HepG2 (cell line): ENCODE data around the gene SMYD1. TPM values are rescaled to one million over a fixed set of nuclear protein-coding genes. Genes with fewer than 3 reads are reported as not detected.

Experiments
- ATF2 ChIP-seq: sonication (generic); formaldehyde crosslinking; IDR thresholded peaks from 2 replicates; pipeline ENCODE4 v1.4.0; 2020; ENCODE audit warnings: missing genetic modification reagents
- FOXO1 ChIP-seq: sonication (generic); formaldehyde crosslinking; IDR thresholded peaks from 2 replicates; pipeline ENCODE4 v1.4.0; 2020; ENCODE audit warnings: missing genetic modification reagents
- HIC2 ChIP-seq: sonication (generic); formaldehyde crosslinking; IDR thresholded peaks from 2 replicates; pipeline ENCODE4 v1.9.0; 2022; ENCODE audit warnings: low read depth, missing genetic modification reagents
- LCORL ChIP-seq, 2 experiments: fragments of 450-650 bp in 1 of 2; sonication (generic) in 1 of 2; formaldehyde crosslinking in 1 of 2; IDR thresholded peaks; 2 replicates each; pipeline versions ENCODE4 v1.5.0 to v1.6.1; 2017 to 2020; ENCODE audit warnings: antibody characterized with exemption in 1 of 2, missing genetic modification reagents in 1 of 2
- NFKBIZ ChIP-seq: IDR thresholded peaks from 2 replicates; pipeline ENCODE4 v1.6.1; 2018; ENCODE audit warnings: missing genetic modification reagents, missing compliant biosample characterization
- ZNF281 ChIP-seq: sonication (generic); formaldehyde crosslinking; IDR thresholded peaks from 2 replicates; pipeline ENCODE4 v1.4.0; 2020; ENCODE audit warnings: missing genetic modification reagents, borderline replicate concordance
- ZNF446 ChIP-seq: sonication (generic); formaldehyde crosslinking; IDR thresholded peaks from 2 replicates; pipeline ENCODE4 v1.5.0; 2020; ENCODE audit warnings: mild to moderate bottlenecking, missing genetic modification reagents
- ZNF510 ChIP-seq: sonication (generic); formaldehyde crosslinking; IDR thresholded peaks from 2 replicates; pipeline ENCODE4 v1.4.0; 2020; ENCODE audit warnings: low read depth, mild to moderate bottlenecking, missing genetic modification reagents
- ZNF564 ChIP-seq: sonication (generic); formaldehyde crosslinking; IDR thresholded peaks from 2 replicates; pipeline ENCODE4 v1.8.1; 2023; ENCODE audit warnings: mild to moderate bottlenecking, missing genetic modification reagents
- ZNF576 ChIP-seq: sonication (generic); formaldehyde crosslinking; IDR thresholded peaks from 2 replicates; pipeline ENCODE4 v1.4.0; 2020; ENCODE audit warnings: mild to moderate bottlenecking, missing genetic modification reagents
- ZNF577 ChIP-seq: sonication (generic); formaldehyde crosslinking; IDR thresholded peaks from 2 replicates; pipeline ENCODE4 v1.4.0; 2020; ENCODE audit warnings: mild to moderate bottlenecking, low read depth, missing genetic modification reagents, borderline replicate concordance
- ZNF646 ChIP-seq: sonication (generic); formaldehyde crosslinking; IDR thresholded peaks from 2 replicates; pipeline ENCODE4 v1.9.0; 2021; ENCODE audit warnings: mild to moderate bottlenecking, missing genetic modification reagents
- ZNF724P ChIP-seq: sonication (generic); formaldehyde crosslinking; IDR thresholded peaks from 2 replicates; pipeline ENCODE4 v1.8.0; 2022; ENCODE audit warnings: missing genetic modification reagents, borderline replicate concordance
- ZNF781 ChIP-seq: sonication (generic); formaldehyde crosslinking; IDR thresholded peaks from 2 replicates; pipeline ENCODE4 v1.5.1; 2020; ENCODE audit warnings: borderline replicate concordance, mild to moderate bottlenecking, missing genetic modification reagents; ENCODE audit errors: not compliant biosample characterization
- polyA plus RNA-seq, 8 experiments: library from polyadenylated mRNA; depleted of rRNA in 3 of 8; stranded (reverse) in 7 of 8; unstranded in 1 of 8; fragments of >200 nt; fragmentation: Illumina TruSeq in 4 of 8; extraction: Trizol in 4 of 8; gene quantifications; 2 replicates each; pipeline versions ENCODE4 v1.2.1 to v1.2.3, GENCODE V29; 2011 to 2016; ENCODE audit warnings: low read depth in 4 of 8, missing spikeins in 1 of 8, mixed read lengths in 1 of 8; ENCODE audit not compliant: insufficient read depth in 1 of 8
- total RNA-seq, 5 experiments: library from RNA; depleted of rRNA; stranded (reverse); fragments of >200 nt; fragmentation: Illumina TruSeq; extraction: Trizol; gene quantifications; 2 replicates each; pipeline ENCODE4 v1.2.3, GENCODE V29; 2016; ENCODE audit warnings: low read depth in 1 of 5

SMYD1 gene
- total and polyA plus RNA-seq, 2 of the 13 experiments (the other 11 are each of a cell fraction or from before 2014, with no cell fraction given): not detected

- TF ChIP-seq ZNF577 (CRISPR knock-in tag) (no peak), ZNF446 (CRISPR knock-in tag) (no peak), ATF2 (CRISPR knock-in tag) (no peak), ZNF781 (no peak), ZNF576 (CRISPR knock-in tag) (no peak), NFKBIZ (CRISPR knock-in tag) (0 out of 2 replicates have a peak, but pooled peaks have one; percentile 19), ZNF510 (no peak), ZNF646 (no peak), LCORL (IDR thresholded peaks at IDR 0.05) (no peak), LCORL (CRISPR knock-in tag; IDR thresholded peaks at IDR 0.05) (peak; percentile 26; the same call in 1 of the 2 replicates), FOXO1 (no peak), ZNF564 (no peak), ZNF281 (CRISPR knock-in tag) (no peak; the same call in 1 of the 2 replicates), ZNF724P (CRISPR knock-in tag) (no peak), HIC2 (CRISPR knock-in tag) (no peak)
Measured at GRCh38 chr2:88059979-88060906, 7.4 kb upstream of the SMYD1 start (continued).
